ENCODE results near the gene CCDC93.

DNA sequence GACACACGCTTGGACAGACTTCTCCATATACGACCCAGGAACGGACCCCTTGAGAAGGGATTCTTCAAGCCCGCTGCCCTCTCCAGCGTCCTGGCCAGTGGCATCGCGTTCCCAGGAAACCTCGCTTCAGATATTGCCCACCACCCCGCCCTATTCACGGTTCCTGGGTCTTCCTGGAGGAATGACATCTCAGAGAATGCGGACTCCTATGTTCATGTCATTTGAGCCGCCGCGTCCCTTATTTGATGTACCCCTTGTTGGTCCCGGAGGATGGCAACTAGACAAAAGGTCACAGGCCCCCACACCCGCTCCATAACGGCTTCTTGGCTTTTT, 588 bp upstream of the CCDC93 start:
- TF ChIP-seq NPAS2 (CRISPR knock-in tag; IDR thresholded peaks at IDR 0.05; ENCODE audit: borderline replicate concordance): no peak
- no peak for TF ChIP-seq ZSCAN20 (CRISPR knock-in tag; IDR thresholded peaks at IDR 0.05)
- TF ChIP-seq, protein P1, sequence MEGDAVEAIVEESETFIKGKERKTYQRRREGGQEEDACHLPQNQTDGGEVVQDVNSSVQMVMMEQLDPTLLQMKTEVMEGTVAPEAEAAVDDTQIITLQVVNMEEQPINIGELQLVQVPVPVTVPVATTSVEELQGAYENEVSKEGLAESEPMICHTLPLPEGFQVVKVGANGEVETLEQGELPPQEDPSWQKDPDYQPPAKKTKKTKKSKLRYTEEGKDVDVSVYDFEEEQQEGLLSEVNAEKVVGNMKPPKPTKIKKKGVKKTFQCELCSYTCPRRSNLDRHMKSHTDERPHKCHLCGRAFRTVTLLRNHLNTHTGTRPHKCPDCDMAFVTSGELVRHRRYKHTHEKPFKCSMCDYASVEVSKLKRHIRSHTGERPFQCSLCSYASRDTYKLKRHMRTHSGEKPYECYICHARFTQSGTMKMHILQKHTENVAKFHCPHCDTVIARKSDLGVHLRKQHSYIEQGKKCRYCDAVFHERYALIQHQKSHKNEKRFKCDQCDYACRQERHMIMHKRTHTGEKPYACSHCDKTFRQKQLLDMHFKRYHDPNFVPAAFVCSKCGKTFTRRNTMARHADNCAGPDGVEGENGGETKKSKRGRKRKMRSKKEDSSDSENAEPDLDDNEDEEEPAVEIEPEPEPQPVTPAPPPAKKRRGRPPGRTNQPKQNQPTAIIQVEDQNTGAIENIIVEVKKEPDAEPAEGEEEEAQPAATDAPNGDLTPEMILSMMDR (IDR thresholded peaks at IDR 0.05): no peak
- TF ChIP-seq EP300 (IDR thresholded peaks at IDR 0.05): no peak
- no peak for TF ChIP-seq POLR2A (IDR thresholded peaks at IDR 0.05; ENCODE audit: low read length)
- no peak for TF ChIP-seq MYC (IDR thresholded peaks at IDR 0.05; ENCODE audit: borderline replicate concordance, low read length)
- TF ChIP-seq JUNB (IDR thresholded peaks at IDR 0.05): no peak
- no peak for TF ChIP-seq CBX2 (IDR thresholded peaks at IDR 0.05; ENCODE audit: borderline replicate concordance, low read depth)
- no peak for TF ChIP-seq ZFP36 (IDR thresholded peaks at IDR 0.05; ENCODE audit: borderline replicate concordance, partially characterized antibody)
- no peak for TF ChIP-seq PBX3 (IDR thresholded peaks at IDR 0.05)
- TF ChIP-seq CEBPB (IDR thresholded peaks at IDR 0.05): no peak
- TF ChIP-seq POLR2AphosphoS2 (conservative IDR thresholded peaks at IDR 0.05; ENCODE audit: low read length): no peak
- no peak for TF ChIP-seq HMGXB4 (CRISPR knock-in tag; IDR thresholded peaks at IDR 0.05; ENCODE audit: borderline replicate concordance)
- TF ChIP-seq RARB (CRISPR knock-in tag; IDR thresholded peaks at IDR 0.05): no peak
